Measurements from ENCODE around the gene UGT1A9.

Gene UGT1A9

GRCh38 chr2:233818639-233819621 lies 147.2 kb downstream of the UGT1A9 start:
- H3K27me3 ChIP-seq, result peaks cover 8% of the 10 kb centered on the region
- H3K27ac ChIP-seq, result no peak overlapping the region
- H3K4me1 ChIP-seq (ENCODE audit: control insufficient read depth in 1 of 2, insufficient read depth in 1 of 2, low read depth in 1 of 2, low read length in 1 of 2), result no peaks in the 10 kb centered on the region
- no peaks in the 10 kb centered on the region for H3K36me3 ChIP-seq
- no peaks in the 10 kb centered on the region for H3K9me3 ChIP-seq
- H3K4me3 ChIP-seq (ENCODE audit: low read depth in 1 of 2, low read length in 1 of 2), result no peak overlapping the region
- TF ChIP-seq CTCF (IDR thresholded peaks at IDR 0.05), result no peak

- Histone ChIP-seq H3K27ac (no peak overlapping the region), H3K9me3 (no peaks in the 10 kb centered on the region), H3K4me3 (ENCODE audit: low read depth in 1 of 2, low read length in 1 of 2) (no peak overlapping the region), H3K36me3 (no peaks in the 10 kb centered on the region), H3K27me3 (no peaks in the 10 kb centered on the region), H3K4me1 (ENCODE audit: control insufficient read depth in 1 of 2, insufficient read depth in 1 of 2, low read depth in 1 of 2, low read length in 1 of 2) (no peaks in the 10 kb centered on the region)
- TF ChIP-seq CTCF (IDR thresholded peaks at IDR 0.05), result no peak
Observed at GRCh38 chr2:233819884-233820773, 148.4 kb downstream of the UGT1A9 start.

- no peak overlapping the region for H3K4me3 ChIP-seq (ENCODE audit: low read depth in 1 of 2, low read length in 1 of 2)
- H3K36me3 ChIP-seq, result no peaks in the 10 kb centered on the region
- TF ChIP-seq CTCF (IDR thresholded peaks at IDR 0.05), result no peak
- no peaks in the 10 kb centered on the region for H3K27me3 ChIP-seq
- no peak overlapping the region for H3K27ac ChIP-seq
- H3K9me3 ChIP-seq, result no peaks in the 10 kb centered on the region
- no peaks in the 10 kb centered on the region for H3K4me1 ChIP-seq (ENCODE audit: control insufficient read depth in 1 of 2, insufficient read depth in 1 of 2, low read depth in 1 of 2, low read length in 1 of 2)
Observed at GRCh38 chr2:233820774-233821105, 149.0 kb downstream of the UGT1A9 start.

GRCh38 chr2:233821196-233821595 lies 149.5 kb downstream of the UGT1A9 start:
- Histone ChIP-seq H3K27me3 (no peaks in the 10 kb centered on the region), H3K36me3 (no peaks in the 10 kb centered on the region), H3K4me1 (ENCODE audit: control insufficient read depth in 1 of 2, insufficient read depth in 1 of 2, low read depth in 1 of 2, low read length in 1 of 2) (no peaks in the 10 kb centered on the region), H3K9me3 (no peaks in the 10 kb centered on the region), H3K4me3 (ENCODE audit: low read depth in 1 of 2, low read length in 1 of 2) (no peak overlapping the region), H3K27ac (no peak overlapping the region)
- no peak for TF ChIP-seq CTCF (IDR thresholded peaks at IDR 0.05)

GRCh38 chr2:233821709-233822100 lies 150.0 kb downstream of the UGT1A9 start:
- Histone ChIP-seq H3K4me1 (ENCODE audit: control insufficient read depth in 1 of 2, insufficient read depth in 1 of 2, low read depth in 1 of 2, low read length in 1 of 2) (no peaks in the 10 kb centered on the region), H3K4me3 (ENCODE audit: low read depth in 1 of 2, low read length in 1 of 2) (no peak overlapping the region), H3K27me3 (no peaks in the 10 kb centered on the region), H3K36me3 (no peaks in the 10 kb centered on the region), H3K27ac (no peak overlapping the region), H3K9me3 (no peaks in the 10 kb centered on the region)
- no peak for TF ChIP-seq CTCF (IDR thresholded peaks at IDR 0.05)
